ENCODE measurements around the gene CSDE1.

DNA sequence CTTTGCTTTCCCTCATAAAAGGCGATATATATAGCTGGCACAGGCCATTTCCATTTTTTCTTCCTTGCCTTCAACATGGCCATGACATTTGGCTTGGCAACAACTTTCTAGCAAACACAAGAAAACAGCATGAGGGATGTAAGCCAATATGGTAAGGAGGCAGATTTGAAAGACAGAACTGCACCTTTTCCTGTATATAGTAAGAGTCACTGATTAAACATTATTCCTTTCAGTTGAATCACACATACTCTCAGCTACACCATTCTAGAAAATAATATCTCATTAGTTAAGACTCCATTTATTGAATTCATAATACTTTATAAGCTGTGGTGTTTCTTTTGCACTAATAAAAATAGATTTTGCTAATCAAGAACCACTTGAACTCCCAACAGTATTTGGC lies 13.2 kb upstream of the CSDE1 start:
- TF ChIP-seq, protein P1, sequence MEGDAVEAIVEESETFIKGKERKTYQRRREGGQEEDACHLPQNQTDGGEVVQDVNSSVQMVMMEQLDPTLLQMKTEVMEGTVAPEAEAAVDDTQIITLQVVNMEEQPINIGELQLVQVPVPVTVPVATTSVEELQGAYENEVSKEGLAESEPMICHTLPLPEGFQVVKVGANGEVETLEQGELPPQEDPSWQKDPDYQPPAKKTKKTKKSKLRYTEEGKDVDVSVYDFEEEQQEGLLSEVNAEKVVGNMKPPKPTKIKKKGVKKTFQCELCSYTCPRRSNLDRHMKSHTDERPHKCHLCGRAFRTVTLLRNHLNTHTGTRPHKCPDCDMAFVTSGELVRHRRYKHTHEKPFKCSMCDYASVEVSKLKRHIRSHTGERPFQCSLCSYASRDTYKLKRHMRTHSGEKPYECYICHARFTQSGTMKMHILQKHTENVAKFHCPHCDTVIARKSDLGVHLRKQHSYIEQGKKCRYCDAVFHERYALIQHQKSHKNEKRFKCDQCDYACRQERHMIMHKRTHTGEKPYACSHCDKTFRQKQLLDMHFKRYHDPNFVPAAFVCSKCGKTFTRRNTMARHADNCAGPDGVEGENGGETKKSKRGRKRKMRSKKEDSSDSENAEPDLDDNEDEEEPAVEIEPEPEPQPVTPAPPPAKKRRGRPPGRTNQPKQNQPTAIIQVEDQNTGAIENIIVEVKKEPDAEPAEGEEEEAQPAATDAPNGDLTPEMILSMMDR (IDR thresholded peaks at IDR 0.05): no peak
- TF ChIP-seq EP300 (IDR thresholded peaks at IDR 0.05) (no peak), POLR2A (IDR thresholded peaks at IDR 0.05) (no peak)

Measured in gastroesophageal sphincter (tissue), 3 donors.